Calu3 (cell line): Measurements from ENCODE around the gene SLAMF1. TPM values are rescaled to one million over a fixed set of nuclear protein-coding genes. Genes with fewer than 3 reads are reported as not detected.

Experiments used
- BruUV-seq: library from RNA; stranded (reverse); fragments of 400-500 nt; replicated peaks from 2 replicates; lab custom pipeline; 2021; lab: Mats Ljungman, UMichigan
- CTCF ChIA-PET: fragments of 300-600 bp; sonication (Branson Sonifier 250); formaldehyde crosslinking; loops from one replicate; lab custom pipeline; 2022; ENCODE audit warnings: antibody characterized with exemption; lab: Charles Lee
- DNase-seq: peaks from one replicate; pipeline ENCODE4 v3.0.0; 2022
- H3K27ac Mint-ChIP-seq: one replicate; pipeline ENCODE4 v1.8.0; 2022; ENCODE audit warnings: mixed read lengths; ENCODE audit not compliant: unreplicated experiment
- H3K27me3 Mint-ChIP-seq: one replicate; pipeline ENCODE4 v1.8.0; 2022; ENCODE audit warnings: mixed read lengths; ENCODE audit not compliant: unreplicated experiment
- H3K36me3 Mint-ChIP-seq: one replicate; pipeline ENCODE4 v1.8.0; 2022; ENCODE audit warnings: mild to moderate bottlenecking, moderate library complexity, mixed read lengths; ENCODE audit not compliant: insufficient read depth, unreplicated experiment
- H3K4me1 Mint-ChIP-seq: one replicate; pipeline ENCODE4 v1.8.0; 2022; ENCODE audit warnings: mild to moderate bottlenecking, low read depth, mixed read lengths; ENCODE audit not compliant: unreplicated experiment
- H3K4me3 Mint-ChIP-seq: one replicate; pipeline ENCODE4 v1.8.0; 2022; ENCODE audit warnings: mild to moderate bottlenecking, low read depth, moderate library complexity, mixed read lengths; ENCODE audit not compliant: unreplicated experiment
- H3K9me3 Mint-ChIP-seq: one replicate; pipeline ENCODE4 v1.8.0; 2022; ENCODE audit warnings: low read depth, mixed read lengths; ENCODE audit not compliant: unreplicated experiment
- intact Hi-C: fragments of 100-400 bp; cut with micrococcal nuclease; formaldehyde crosslinking; loops from one replicate; pipeline ENCODE4 v1.10.0; 2022; ENCODE audit not compliant: unreplicated experiment
- total RNA-seq: library from RNA; stranded (reverse); gene quantifications from 2 replicates; pipeline ENCODE4 v1.2.3, GENCODE V29; 2022
- TF ChIP-seq, protein P1 (sequence below): fragments of 200-600 bp; IDR thresholded peaks from one replicate; pipeline ENCODE4 v1.8.0; 2022; ENCODE audit warnings: antibody characterized with exemption; ENCODE audit not compliant: unreplicated experiment

The SLAMF1 gene
- total RNA-seq, 1 experiment from 2014 or later, result not detected

DNA sequence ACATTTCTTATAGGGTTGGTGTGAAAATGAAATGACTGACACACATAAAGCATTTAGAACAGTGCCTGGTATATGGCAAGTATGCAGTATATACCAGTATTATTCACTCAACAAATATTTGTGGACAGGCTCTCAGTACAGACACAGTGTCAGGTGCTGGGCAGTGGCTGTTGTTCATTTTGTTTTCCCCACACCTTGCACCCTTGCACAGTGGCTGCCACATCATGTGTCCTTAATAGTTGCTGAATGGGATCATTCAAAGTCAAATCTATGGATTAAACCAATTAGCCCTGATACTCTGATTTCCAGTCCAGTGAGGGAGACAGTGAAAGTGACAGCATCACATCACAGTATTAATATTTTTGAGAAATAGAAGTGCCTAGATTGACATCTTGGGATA lies 2.4 kb downstream of the SLAMF1 start:
- Mint-ChIP-seq H3K4me3 (no peak overlapping the region), H3K27ac (no peak overlapping the region), H3K9me3 (no peaks in the 10 kb centered on the region), H3K36me3 (no peaks in the 10 kb centered on the region), H3K4me1 (peaks cover 7% of the 10 kb centered on the region), H3K27me3 (peaks cover 68% of the 10 kb centered on the region)
- CTCF ChIA-PET, result no interaction called here
- intact Hi-C loops, result no loop called here
- TF ChIP-seq, protein P1, sequence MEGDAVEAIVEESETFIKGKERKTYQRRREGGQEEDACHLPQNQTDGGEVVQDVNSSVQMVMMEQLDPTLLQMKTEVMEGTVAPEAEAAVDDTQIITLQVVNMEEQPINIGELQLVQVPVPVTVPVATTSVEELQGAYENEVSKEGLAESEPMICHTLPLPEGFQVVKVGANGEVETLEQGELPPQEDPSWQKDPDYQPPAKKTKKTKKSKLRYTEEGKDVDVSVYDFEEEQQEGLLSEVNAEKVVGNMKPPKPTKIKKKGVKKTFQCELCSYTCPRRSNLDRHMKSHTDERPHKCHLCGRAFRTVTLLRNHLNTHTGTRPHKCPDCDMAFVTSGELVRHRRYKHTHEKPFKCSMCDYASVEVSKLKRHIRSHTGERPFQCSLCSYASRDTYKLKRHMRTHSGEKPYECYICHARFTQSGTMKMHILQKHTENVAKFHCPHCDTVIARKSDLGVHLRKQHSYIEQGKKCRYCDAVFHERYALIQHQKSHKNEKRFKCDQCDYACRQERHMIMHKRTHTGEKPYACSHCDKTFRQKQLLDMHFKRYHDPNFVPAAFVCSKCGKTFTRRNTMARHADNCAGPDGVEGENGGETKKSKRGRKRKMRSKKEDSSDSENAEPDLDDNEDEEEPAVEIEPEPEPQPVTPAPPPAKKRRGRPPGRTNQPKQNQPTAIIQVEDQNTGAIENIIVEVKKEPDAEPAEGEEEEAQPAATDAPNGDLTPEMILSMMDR, result no peak
- BruUV-seq, result no TSS peak
- no peak for DNase-seq

GRCh38 chr1:160643138-160643537 lies 3.7 kb downstream of the SLAMF1 start:
- Mint-ChIP-seq H3K27ac (no peak overlapping the region), H3K36me3 (no peaks in the 10 kb centered on the region), H3K4me1 (peaks cover 8% of the 10 kb centered on the region), H3K27me3 (peaks cover 76% of the 10 kb centered on the region), H3K9me3 (no peaks in the 10 kb centered on the region), H3K4me3 (no peak overlapping the region)
- intact Hi-C loops, result no loop called here
- CTCF ChIA-PET, result interaction anchor here (0.6 kb wide), 1 partner anchor 544 kb away, joined by 3 read pairs; no protein-coding TSS in a partner anchor
- TF ChIP-seq, protein P1, result no peak
- DNase-seq, result no peak
- no TSS peak for BruUV-seq

DNA sequence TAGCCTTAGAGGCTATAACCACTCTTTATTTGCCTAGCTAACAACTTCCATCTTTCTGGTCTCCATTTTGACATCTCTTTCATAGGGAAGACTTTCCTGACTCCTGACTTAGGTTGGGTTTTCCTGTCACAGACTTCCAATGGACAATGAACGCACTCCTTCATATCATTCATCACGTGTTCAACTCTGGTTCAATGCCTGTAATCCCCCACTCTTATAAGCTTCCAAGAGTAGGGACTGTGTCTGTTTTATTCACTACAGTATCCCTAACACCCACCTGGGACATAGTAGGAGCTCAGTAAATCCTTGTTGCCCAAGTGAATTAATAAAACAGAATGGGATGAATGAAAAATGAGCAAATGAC lies 4.6 kb downstream of the SLAMF1 start:
- no peak overlapping the region for H3K4me3 Mint-ChIP-seq
- H3K4me1 Mint-ChIP-seq, result peaks cover 8% of the 10 kb centered on the region
- no peak for DNase-seq
- H3K27ac Mint-ChIP-seq, result no peak overlapping the region
- peaks cover 76% of the 10 kb centered on the region for H3K27me3 Mint-ChIP-seq
- no TSS peak for BruUV-seq
- no peaks in the 10 kb centered on the region for H3K9me3 Mint-ChIP-seq
- intact Hi-C loops, result no loop called here
- no peaks in the 10 kb centered on the region for H3K36me3 Mint-ChIP-seq
- TF ChIP-seq, protein P1, result no peak
- CTCF ChIA-PET, result no interaction called here

- CTCF ChIA-PET, result no interaction called here
- peaks cover 71% of the 10 kb centered on the region for H3K27me3 Mint-ChIP-seq
- intact Hi-C loops, result no loop called here
- TF ChIP-seq, protein P1, result no peak
- DNase-seq, result no peak
- H3K9me3 Mint-ChIP-seq, result no peaks in the 10 kb centered on the region
- no TSS peak for BruUV-seq
- H3K36me3 Mint-ChIP-seq, result no peaks in the 10 kb centered on the region
- H3K4me3 Mint-ChIP-seq, result no peak overlapping the region
- no peak overlapping the region for H3K27ac Mint-ChIP-seq
- H3K4me1 Mint-ChIP-seq, result peaks cover 8% of the 10 kb centered on the region
Observed at GRCh38 chr1:160641323-160642280, 5.2 kb downstream of the SLAMF1 start.
